Activated CD4-positive, alpha-beta memory T cell treated with anti-CD3 and anti-CD28 coated beads, Interleukin-2, amount 10 ng/mL, durations not matched to agents 7 days and 5 days (primary cell): ENCODE data around the gene PPFIA2. TPM values are rescaled to one million over a fixed set of nuclear protein-coding genes. Genes with fewer than 3 reads are reported as not detected.
"Not testable (repeated sequence)": the region's sequence is repeated elsewhere in the genome, so short reads cannot be mapped to it uniquely, and the experiment has no call there.

Experiments
- CTCF ChIA-PET: fragments of 350-600 bp; sonication (Branson Sonifier 250); formaldehyde crosslinking; loops from one replicate; lab custom pipeline; 2021; ENCODE audit warnings: antibody characterized with exemption, inconsistent platforms; lab: Charles Lee
- POLR2A ChIA-PET: fragments of 350-600 bp; sonication (Branson Sonifier 250); formaldehyde crosslinking; loops from one replicate; lab custom pipeline; 2021; ENCODE audit warnings: antibody characterized with exemption; lab: Charles Lee
- DNase-seq: peaks from one replicate; pipeline ENCODE4 v3.0.0-alpha.2; 2020
- H3K27ac Mint-ChIP-seq: one replicate; pipeline ENCODE4 v1.8.0; 2021; ENCODE audit warnings: mild to moderate bottlenecking, mixed read lengths
- H3K27me3 Mint-ChIP-seq: one replicate; pipeline ENCODE4 v1.8.0; 2021; ENCODE audit warnings: mixed read lengths
- H3K36me3 Mint-ChIP-seq: one replicate; pipeline ENCODE4 v1.8.0; 2021; ENCODE audit warnings: low read depth, mixed read lengths
- H3K4me1 Mint-ChIP-seq: one replicate; pipeline ENCODE4 v1.8.0; 2021; ENCODE audit warnings: mixed read lengths
- H3K4me3 Mint-ChIP-seq: one replicate; pipeline ENCODE4 v1.8.0; 2021; ENCODE audit warnings: mild to moderate bottlenecking, mixed read lengths
- H3K9me3 Mint-ChIP-seq: one replicate; pipeline ENCODE4 v1.8.0; 2021; ENCODE audit warnings: mixed read lengths
- total RNA-seq, 2 experiments: library from RNA; stranded (reverse); gene quantifications; one replicate each; pipeline ENCODE4 v1.2.3, GENCODE V29; 2021

The PPFIA2 gene
- total RNA-seq, 2 experiments from 2014 or later: not detected

DNA sequence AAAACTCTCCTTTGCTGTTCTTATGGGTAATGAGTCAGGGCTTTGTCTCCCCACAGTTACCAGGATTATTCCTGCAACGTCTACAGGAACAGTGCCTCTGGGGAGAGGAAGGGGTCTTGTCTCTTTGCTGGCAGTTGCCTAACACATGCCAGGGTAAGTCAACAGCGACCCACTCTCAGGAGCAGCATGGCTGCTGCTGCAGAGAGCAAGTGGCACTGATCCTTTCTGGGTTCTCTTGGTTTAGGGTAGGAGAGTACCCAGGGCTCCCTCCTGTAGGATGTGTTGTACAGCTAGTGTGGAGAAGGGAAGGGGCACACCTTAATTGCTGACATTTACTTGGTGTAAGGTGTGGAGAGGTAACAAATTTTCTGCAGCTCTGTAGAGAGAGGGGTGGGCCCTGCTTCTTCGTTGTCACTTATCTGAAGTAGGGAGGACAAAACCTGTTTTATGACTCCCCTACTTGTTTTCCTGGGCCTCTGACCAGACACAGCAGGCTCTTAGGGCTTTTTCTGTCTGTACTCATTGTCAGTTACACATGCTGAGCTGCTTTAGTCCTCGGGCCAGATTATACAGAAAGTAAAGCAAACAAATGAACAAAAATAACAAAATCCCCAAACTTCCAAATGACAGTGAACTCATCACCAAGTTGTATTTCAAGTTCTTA is 513.1 kb downstream of the PPFIA2 start:
- Mint-ChIP-seq H3K36me3 (no peaks in the 10 kb centered on the region), H3K27me3 (no peaks in the 10 kb centered on the region), H3K4me1 (no peaks in the 10 kb centered on the region), H3K27ac (no peak overlapping the region), H3K9me3 (peaks cover 6% of the 10 kb centered on the region), H3K4me3 (no peak overlapping the region)
- DNase-seq: no peak
- POLR2A ChIA-PET: no interaction called here
- CTCF ChIA-PET: no interaction called here

- Mint-ChIP-seq H3K4me3 (no peak overlapping the region), H3K4me1 (no peaks in the 10 kb centered on the region), H3K27me3 (no peaks in the 10 kb centered on the region), H3K36me3 (no peaks in the 10 kb centered on the region), H3K9me3 (peaks cover 6% of the 10 kb centered on the region), H3K27ac (no peak overlapping the region)
- no peak for DNase-seq
- POLR2A ChIA-PET: no interaction called here
- CTCF ChIA-PET: no interaction called here
These were observed 513.7 kb downstream of the PPFIA2 start for GRCh38 chr12:81245458-81245857.

GRCh38 chr12:81231574-81232368 is 527.4 kb downstream of the PPFIA2 start:
- no peak for DNase-seq
- H3K27me3 Mint-ChIP-seq: no peaks in the 10 kb centered on the region
- no peaks in the 10 kb centered on the region for H3K4me1 Mint-ChIP-seq
- no peaks in the 10 kb centered on the region for H3K9me3 Mint-ChIP-seq
- POLR2A ChIA-PET: no interaction called here
- CTCF ChIA-PET: no interaction called here
- no peak overlapping the region for H3K27ac Mint-ChIP-seq
- H3K36me3 Mint-ChIP-seq: no peaks in the 10 kb centered on the region
- no peak overlapping the region for H3K4me3 Mint-ChIP-seq

DNA sequence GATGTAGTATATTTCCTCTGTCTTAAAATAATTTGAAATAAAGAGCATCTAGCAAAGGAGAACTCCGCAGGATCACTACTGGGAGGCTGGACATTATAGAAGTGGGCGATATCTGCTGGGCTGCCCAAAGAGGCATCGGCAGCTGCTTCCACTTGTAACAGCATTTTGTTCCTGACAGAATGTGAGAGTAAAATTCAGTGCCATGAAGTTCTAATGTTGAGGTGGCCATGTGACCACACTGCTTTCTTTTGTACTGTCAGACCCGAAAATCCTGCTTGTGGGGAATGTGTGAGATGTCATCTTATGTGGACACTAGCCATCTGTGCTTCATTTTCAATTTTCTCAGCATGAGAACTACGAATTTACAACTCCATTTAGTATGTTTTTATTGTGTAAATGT is 529.4 kb downstream of the PPFIA2 start:
- no peaks in the 10 kb centered on the region for H3K36me3 Mint-ChIP-seq
- no peaks in the 10 kb centered on the region for H3K27me3 Mint-ChIP-seq
- H3K4me3 Mint-ChIP-seq: no peak overlapping the region
- H3K27ac Mint-ChIP-seq: no peak overlapping the region
- POLR2A ChIA-PET: no interaction called here
- no peaks in the 10 kb centered on the region for H3K9me3 Mint-ChIP-seq
- no peaks in the 10 kb centered on the region for H3K4me1 Mint-ChIP-seq
- DNase-seq: no peak
- CTCF ChIA-PET: no interaction called here

DNA sequence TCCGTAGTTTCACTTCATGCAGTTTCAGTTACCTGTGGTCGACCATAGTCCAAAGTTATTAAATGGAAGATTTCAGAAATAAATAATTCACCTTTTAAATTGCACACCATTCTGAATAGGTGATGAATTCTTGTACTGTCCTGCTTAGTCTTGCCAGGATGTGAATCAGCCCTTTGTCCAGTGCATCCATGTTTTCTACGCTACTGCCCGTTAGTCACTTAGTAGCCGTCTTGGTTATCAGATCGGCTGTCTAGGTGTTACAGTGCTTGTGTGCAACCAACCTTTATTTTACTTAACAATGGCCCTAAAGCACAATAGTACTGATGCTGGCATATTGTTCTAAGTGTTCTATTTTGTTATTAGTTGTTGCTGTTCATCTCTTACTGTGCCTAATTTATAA is 534.5 kb downstream of the PPFIA2 start:
- H3K4me3 Mint-ChIP-seq: no peak overlapping the region

GRCh38 chr12:81222846-81223592 is 536.1 kb downstream of the PPFIA2 start:
- H3K27ac Mint-ChIP-seq: no peak overlapping the region
- ChIA-PET POLR2A (no interaction called here), CTCF (no interaction called here)
- no peaks in the 10 kb centered on the region for H3K27me3 Mint-ChIP-seq
- H3K9me3 Mint-ChIP-seq: no peaks in the 10 kb centered on the region
- no peaks in the 10 kb centered on the region for H3K36me3 Mint-ChIP-seq
- H3K4me1 Mint-ChIP-seq: no peaks in the 10 kb centered on the region
- no peak overlapping the region for H3K4me3 Mint-ChIP-seq
- no peak for DNase-seq

More for the DNA sequence above, 534.5 kb downstream of the PPFIA2 start:
- H3K36me3 Mint-ChIP-seq: no peaks in the 10 kb centered on the region
- POLR2A ChIA-PET: no interaction called here
- no peak overlapping the region for H3K27ac Mint-ChIP-seq
- H3K27me3 Mint-ChIP-seq: no peaks in the 10 kb centered on the region
- H3K4me1 Mint-ChIP-seq: no peaks in the 10 kb centered on the region
- CTCF ChIA-PET: no interaction called here
- no peaks in the 10 kb centered on the region for H3K9me3 Mint-ChIP-seq
- DNase-seq: no peak

- POLR2A ChIA-PET: no interaction called here
- H3K9me3 Mint-ChIP-seq: no peaks in the 10 kb centered on the region
- CTCF ChIA-PET: no interaction called here
- no peak for DNase-seq
- H3K27ac Mint-ChIP-seq: no peak overlapping the region
- H3K36me3 Mint-ChIP-seq: no peaks in the 10 kb centered on the region
- H3K27me3 Mint-ChIP-seq: no peaks in the 10 kb centered on the region
- H3K4me3 Mint-ChIP-seq: no peak overlapping the region
- no peaks in the 10 kb centered on the region for H3K4me1 Mint-ChIP-seq
These were observed 537.5 kb downstream of the PPFIA2 start for GRCh38 chr12:81221681-81222080.

DNA sequence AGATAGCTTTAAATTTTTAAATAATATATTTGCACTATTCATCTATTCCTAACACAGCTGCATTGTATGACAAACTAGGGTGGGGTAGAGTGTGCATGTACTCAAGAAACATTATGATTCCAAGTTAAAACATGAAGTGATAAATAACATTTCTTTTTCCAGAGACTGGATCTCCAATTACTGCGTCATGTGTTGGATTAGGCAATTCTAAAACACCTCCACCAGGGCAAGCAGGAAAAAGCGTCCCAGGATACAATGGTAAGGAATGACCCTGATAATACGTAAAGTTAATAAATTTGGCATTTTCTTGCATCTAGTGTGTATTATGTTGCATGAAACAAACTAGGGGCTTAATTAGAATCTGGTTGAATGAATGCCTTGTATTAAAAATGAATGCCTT is 542.4 kb downstream of the PPFIA2 start:
- DNase-seq: no peak
- CTCF ChIA-PET: no interaction called here

DNA sequence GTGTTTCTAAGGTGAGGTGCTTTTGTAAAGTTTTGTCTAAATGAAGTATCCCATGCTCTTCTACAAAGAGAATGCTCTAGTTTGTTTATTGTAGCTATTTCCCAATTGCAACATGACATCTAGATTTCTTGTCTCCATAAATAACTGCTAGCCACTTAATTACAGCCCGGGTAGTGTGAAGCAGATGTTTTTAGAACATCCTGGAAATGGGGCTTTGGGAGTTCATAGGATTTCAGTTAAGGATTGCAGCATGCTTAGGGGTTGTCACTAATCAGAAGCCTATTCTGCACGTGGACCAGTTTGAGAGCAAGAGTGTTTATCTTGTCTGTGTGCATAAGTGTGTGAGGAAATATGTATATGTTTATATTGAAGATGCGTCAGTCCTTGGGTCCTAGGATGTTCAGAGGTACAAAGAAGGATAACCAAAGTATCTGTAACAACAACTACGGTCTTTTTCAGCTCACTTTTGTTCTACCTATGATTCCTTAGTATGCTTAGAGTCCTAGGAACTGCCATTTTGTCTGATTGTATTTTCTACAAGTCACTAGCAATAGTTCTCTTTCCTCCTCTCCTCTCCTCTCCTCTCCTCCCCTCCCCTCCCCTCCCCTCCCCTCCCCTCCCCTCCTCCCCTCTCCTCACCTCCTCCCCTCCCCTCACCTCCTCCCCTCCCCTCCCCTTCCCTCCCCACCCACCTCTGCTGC is 546.0 kb downstream of the PPFIA2 start:
- no peaks in the 10 kb centered on the region for H3K4me1 Mint-ChIP-seq
- peaks cover 2% of the 10 kb centered on the region for H3K9me3 Mint-ChIP-seq
- POLR2A ChIA-PET: no interaction called here
- no peaks in the 10 kb centered on the region for H3K36me3 Mint-ChIP-seq
- CTCF ChIA-PET: no interaction called here
- DNase-seq: no peak
- no peak overlapping the region for H3K27ac Mint-ChIP-seq
- H3K4me3 Mint-ChIP-seq: no peak overlapping the region
- no peaks in the 10 kb centered on the region for H3K27me3 Mint-ChIP-seq

More for the DNA sequence above, 542.4 kb downstream of the PPFIA2 start:
- Mint-ChIP-seq H3K36me3 (no peaks in the 10 kb centered on the region), H3K27me3 (no peaks in the 10 kb centered on the region), H3K27ac (no peak overlapping the region), H3K4me1 (no peaks in the 10 kb centered on the region), H3K4me3 (no peak overlapping the region), H3K9me3 (peaks cover 2% of the 10 kb centered on the region)
- POLR2A ChIA-PET: no interaction called here

DNA sequence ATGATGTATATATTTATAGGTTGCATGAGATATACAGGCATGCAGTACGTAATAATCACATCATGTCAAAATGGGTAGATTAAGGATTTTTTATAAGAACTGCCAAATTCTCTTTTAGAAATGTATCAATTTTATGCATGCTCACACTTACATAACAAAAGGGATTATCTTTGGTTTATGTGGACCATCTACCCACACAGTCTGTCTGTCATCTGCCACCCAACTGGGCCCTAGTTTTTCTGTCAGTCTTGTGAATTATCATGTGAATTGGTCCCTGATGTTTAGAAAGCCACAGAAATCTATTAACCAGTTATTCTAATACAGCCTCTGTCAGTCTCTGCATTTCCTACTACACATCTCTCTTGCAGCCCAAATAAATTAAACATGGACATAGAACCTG is 547.8 kb downstream of the PPFIA2 start:
- CTCF ChIA-PET: no interaction called here
- Mint-ChIP-seq H3K27ac (no peak overlapping the region), H3K9me3 (peaks cover 2% of the 10 kb centered on the region), H3K4me3 (no peak overlapping the region), H3K4me1 (no peaks in the 10 kb centered on the region), H3K27me3 (no peaks in the 10 kb centered on the region), H3K36me3 (no peaks in the 10 kb centered on the region)
- no peak for DNase-seq
- POLR2A ChIA-PET: no interaction called here

- CTCF ChIA-PET, H3K36me3 Mint-ChIP-seq, H3K27me3 Mint-ChIP-seq, H3K27ac Mint-ChIP-seq, H3K9me3 Mint-ChIP-seq, POLR2A ChIA-PET, H3K4me3 Mint-ChIP-seq, DNase-seq, H3K4me1 Mint-ChIP-seq: not testable (repeated sequence)
These were observed 549.4 kb downstream of the PPFIA2 start for GRCh38 chr12:81209772-81210225.

- CTCF ChIA-PET: no interaction called here
- Mint-ChIP-seq H3K27ac (no peak overlapping the region), H3K27me3 (no peaks in the 10 kb centered on the region), H3K36me3 (no peaks in the 10 kb centered on the region), H3K4me1 (no peaks in the 10 kb centered on the region), H3K4me3 (no peak overlapping the region), H3K9me3 (no peaks in the 10 kb centered on the region)
- DNase-seq: no peak
- POLR2A ChIA-PET: no interaction called here
These were observed 550.1 kb downstream of the PPFIA2 start for GRCh38 chr12:81209012-81209411.
